GM12878 (cell line): ENCODE results near the gene SLC37A2. TPM values are rescaled to one million over a fixed set of nuclear protein-coding genes. Genes with fewer than 3 reads are reported as not detected.

ENCODE experiments used
- BACH1 ChIP-seq: fragments of 450-650 bp; IDR thresholded peaks from 2 replicates; pipeline ENCODE4 v1.6.1; 2017; ENCODE audit warnings: mild to moderate bottlenecking, borderline replicate concordance
- CBX3 ChIP-seq: fragments of 200-600 bp; sonication (generic); IDR thresholded peaks from 2 replicates; pipeline ENCODE4 v1.6.1; 2016; ENCODE audit warnings: low read depth, borderline replicate concordance
- CEBPB ChIP-seq, 2 experiments: fragments of 150-350 bp in 1 of 2; IDR thresholded peaks; 2 replicates each; pipeline ENCODE4 v1.6.1; 2012 to 2014; ENCODE audit warnings: low read depth in 2 of 2, low read length in 2 of 2, borderline replicate concordance in 1 of 2, inconsistent platforms in 1 of 2
- EP300 ChIP-seq, 2 experiments: fragments of 150-350 bp in 1 of 2; IDR thresholded peaks; 2 replicates each; pipeline ENCODE4 v1.6.1; 2011 to 2012; ENCODE audit warnings: low read depth in 2 of 2, low read length in 2 of 2, borderline replicate concordance in 1 of 2, improper control_type of control experiment in 1 of 2, inconsistent platforms in 1 of 2; ENCODE audit not compliant: control insufficient read depth in 1 of 2
- SMC3 ChIP-seq: IDR thresholded peaks from 2 replicates; pipeline ENCODE4 v1.6.1; 2011; ENCODE audit warnings: low read length, improper control_type of control experiment, borderline replicate concordance
- STAT1 ChIP-seq: fragments of 450-650 bp; conservative IDR thresholded peaks from 2 replicates; pipeline ENCODE4 v1.6.1; 2014; ENCODE audit warnings: antibody characterized with exemption, mild to moderate bottlenecking
- TARDBP ChIP-seq: IDR thresholded peaks from 2 replicates; pipeline ENCODE4 v1.6.1; 2016; ENCODE audit warnings: borderline replicate concordance
- YY1 ChIP-seq: IDR thresholded peaks from 2 replicates; pipeline ENCODE4 v1.6.1; 2011; ENCODE audit warnings: low read depth, mild to moderate bottlenecking, low read length
- ZNF24 ChIP-seq: fragments of 450-650 bp; IDR thresholded peaks from 2 replicates; pipeline ENCODE4 v1.6.1; 2017; ENCODE audit warnings: antibody characterized with exemption, mild to moderate bottlenecking
- ZNF592 ChIP-seq: fragments of 450-650 bp; IDR thresholded peaks from 2 replicates; pipeline ENCODE4 v1.6.1; 2017; ENCODE audit warnings: mild to moderate bottlenecking, moderate library complexity
- polyA plus RNA-seq, 11 experiments: library from polyadenylated mRNA; depleted of rRNA in 4 of 11; unstranded in 6 of 11; stranded (reverse) in 5 of 11; fragments of >200 nt; fragmentation: Nextera tagmentation in 4 of 11; fragmentation: Illumina TruSeq in 1 of 11; extraction: Ambion mirVana in 4 of 11; extraction: Trizol in 1 of 11; gene quantifications; 1 replicate in 1 of 11; 2 replicates in 10 of 11; pipeline versions ENCODE4 v1.2.1 to v1.2.3, GENCODE V29; 2011 to 2016; ENCODE audit warnings: inconsistent platforms in 2 of 11, missing spikeins in 2 of 11, low read depth in 1 of 11
- total RNA-seq, 4 experiments: library from RNA; depleted of rRNA in 3 of 4; stranded (reverse); fragments of >200 nt in 3 of 4; fragmentation: Illumina TruSeq in 1 of 4; extraction: Trizol in 1 of 4; gene quantifications; 2 replicates each; pipeline versions ENCODE4 v1.2.1 to v1.2.3, GENCODE V29; 2013 to 2021
- TF ChIP-seq, protein P1 (sequence below): fragments of 450-650 bp; IDR thresholded peaks from 2 replicates; pipeline ENCODE4 v1.6.1; 2017; ENCODE audit warnings: mild to moderate bottlenecking
- TF ChIP-seq, protein P2 (sequence below): fragments of 450-650 bp; IDR thresholded peaks from 2 replicates; pipeline ENCODE4 v1.6.1; 2018; ENCODE audit warnings: borderline replicate concordance, mild to moderate bottlenecking; ENCODE audit not compliant: partially characterized antibody
- TF ChIP-seq, protein P3 (sequence below): IDR thresholded peaks from 2 replicates; pipeline ENCODE4 v1.6.1; 2012; ENCODE audit warnings: improper control_type of control experiment, low read depth, low read length; ENCODE audit not compliant: insufficient replicate concordance

Gene SLC37A2
- total and polyA plus RNA-seq, 10 of the 15 experiments (the other 5 are each of a cell fraction or from before 2014, with no cell fraction given) = 0.26 to 9.8 (median 2.0) TPM

- no peak for TF ChIP-seq ZNF592
- no peak for TF ChIP-seq TARDBP
- TF ChIP-seq, protein P1, sequence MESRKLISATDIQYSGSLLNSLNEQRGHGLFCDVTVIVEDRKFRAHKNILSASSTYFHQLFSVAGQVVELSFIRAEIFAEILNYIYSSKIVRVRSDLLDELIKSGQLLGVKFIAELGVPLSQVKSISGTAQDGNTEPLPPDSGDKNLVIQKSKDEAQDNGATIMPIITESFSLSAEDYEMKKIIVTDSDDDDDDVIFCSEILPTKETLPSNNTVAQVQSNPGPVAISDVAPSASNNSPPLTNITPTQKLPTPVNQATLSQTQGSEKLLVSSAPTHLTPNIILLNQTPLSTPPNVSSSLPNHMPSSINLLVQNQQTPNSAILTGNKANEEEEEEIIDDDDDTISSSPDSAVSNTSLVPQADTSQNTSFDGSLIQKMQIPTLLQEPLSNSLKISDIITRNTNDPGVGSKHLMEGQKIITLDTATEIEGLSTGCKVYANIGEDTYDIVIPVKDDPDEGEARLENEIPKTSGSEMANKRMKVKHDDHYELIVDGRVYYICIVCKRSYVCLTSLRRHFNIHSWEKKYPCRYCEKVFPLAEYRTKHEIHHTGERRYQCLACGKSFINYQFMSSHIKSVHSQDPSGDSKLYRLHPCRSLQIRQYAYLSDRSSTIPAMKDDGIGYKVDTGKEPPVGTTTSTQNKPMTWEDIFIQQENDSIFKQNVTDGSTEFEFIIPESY = no peak
- TF ChIP-seq STAT1 = 0 out of 2 replicates have a peak, but pooled peaks have one; percentile 58
- TF ChIP-seq CBX3 = no peak
- no peak for TF ChIP-seq SMC3
- no peak for TF ChIP-seq CEBPB (IDR thresholded peaks at IDR 0.05; ENCODE audit: borderline replicate concordance in 1 of 2, low read depth in 2 of 2, low read length in 2 of 2)
- TF ChIP-seq ZNF24 = no peak
- TF ChIP-seq, protein P2, sequence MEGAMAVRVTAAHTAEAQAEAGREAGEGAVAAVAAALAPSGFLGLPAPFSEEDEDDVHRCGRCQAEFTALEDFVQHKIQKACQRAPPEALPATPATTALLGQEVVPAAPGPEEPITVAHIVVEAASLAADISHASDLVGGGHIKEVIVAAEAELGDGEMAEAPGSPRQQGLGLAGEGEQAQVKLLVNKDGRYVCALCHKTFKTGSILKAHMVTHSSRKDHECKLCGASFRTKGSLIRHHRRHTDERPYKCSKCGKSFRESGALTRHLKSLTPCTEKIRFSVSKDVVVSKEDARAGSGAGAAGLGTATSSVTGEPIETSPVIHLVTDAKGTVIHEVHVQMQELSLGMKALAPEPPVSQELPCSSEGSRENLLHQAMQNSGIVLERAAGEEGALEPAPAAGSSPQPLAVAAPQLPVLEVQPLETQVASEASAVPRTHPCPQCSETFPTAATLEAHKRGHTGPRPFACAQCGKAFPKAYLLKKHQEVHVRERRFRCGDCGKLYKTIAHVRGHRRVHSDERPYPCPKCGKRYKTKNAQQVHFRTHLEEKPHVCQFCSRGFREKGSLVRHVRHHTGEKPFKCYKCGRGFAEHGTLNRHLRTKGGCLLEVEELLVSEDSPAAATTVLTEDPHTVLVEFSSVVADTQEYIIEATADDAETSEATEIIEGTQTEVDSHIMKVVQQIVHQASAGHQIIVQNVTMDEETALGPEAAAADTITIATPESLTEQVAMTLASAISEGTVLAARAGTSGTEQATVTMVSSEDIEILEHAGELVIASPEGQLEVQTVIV = no peak
- TF ChIP-seq BACH1 = no peak
- TF ChIP-seq YY1 = no peak
- TF ChIP-seq, protein P3, sequence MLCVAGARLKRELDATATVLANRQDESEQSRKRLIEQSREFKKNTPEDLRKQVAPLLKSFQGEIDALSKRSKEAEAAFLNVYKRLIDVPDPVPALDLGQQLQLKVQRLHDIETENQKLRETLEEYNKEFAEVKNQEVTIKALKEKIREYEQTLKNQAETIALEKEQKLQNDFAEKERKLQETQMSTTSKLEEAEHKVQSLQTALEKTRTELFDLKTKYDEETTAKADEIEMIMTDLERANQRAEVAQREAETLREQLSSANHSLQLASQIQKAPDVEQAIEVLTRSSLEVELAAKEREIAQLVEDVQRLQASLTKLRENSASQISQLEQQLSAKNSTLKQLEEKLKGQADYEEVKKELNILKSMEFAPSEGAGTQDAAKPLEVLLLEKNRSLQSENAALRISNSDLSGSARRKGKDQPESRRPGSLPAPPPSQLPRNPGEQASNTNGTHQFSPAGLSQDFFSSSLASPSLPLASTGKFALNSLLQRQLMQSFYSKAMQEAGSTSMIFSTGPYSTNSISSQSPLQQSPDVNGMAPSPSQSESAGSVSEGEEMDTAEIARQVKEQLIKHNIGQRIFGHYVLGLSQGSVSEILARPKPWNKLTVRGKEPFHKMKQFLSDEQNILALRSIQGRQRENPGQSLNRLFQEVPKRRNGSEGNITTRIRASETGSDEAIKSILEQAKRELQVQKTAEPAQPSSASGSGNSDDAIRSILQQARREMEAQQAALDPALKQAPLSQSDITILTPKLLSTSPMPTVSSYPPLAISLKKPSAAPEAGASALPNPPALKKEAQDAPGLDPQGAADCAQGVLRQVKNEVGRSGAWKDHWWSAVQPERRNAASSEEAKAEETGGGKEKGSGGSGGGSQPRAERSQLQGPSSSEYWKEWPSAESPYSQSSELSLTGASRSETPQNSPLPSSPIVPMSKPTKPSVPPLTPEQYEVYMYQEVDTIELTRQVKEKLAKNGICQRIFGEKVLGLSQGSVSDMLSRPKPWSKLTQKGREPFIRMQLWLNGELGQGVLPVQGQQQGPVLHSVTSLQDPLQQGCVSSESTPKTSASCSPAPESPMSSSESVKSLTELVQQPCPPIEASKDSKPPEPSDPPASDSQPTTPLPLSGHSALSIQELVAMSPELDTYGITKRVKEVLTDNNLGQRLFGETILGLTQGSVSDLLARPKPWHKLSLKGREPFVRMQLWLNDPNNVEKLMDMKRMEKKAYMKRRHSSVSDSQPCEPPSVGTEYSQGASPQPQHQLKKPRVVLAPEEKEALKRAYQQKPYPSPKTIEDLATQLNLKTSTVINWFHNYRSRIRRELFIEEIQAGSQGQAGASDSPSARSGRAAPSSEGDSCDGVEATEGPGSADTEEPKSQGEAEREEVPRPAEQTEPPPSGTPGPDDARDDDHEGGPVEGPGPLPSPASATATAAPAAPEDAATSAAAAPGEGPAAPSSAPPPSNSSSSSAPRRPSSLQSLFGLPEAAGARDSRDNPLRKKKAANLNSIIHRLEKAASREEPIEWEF = no peak
- TF ChIP-seq EP300 (IDR thresholded peaks at IDR 0.05; ENCODE audit: borderline replicate concordance in 1 of 2, control insufficient read depth in 1 of 2, low read depth in 2 of 2, low read length in 2 of 2) = no peak
Observed at GRCh38 chr11:125111343-125112207, 48.5 kb downstream of the SLC37A2 start, which contains the start of gene TMEM218 (continued).
